ENCODE measurements around the gene PPP1CC. TPM values are rescaled to one million over a fixed set of nuclear protein-coding genes. Genes with fewer than 3 reads are reported as not detected.

The PPP1CC gene
- total RNA-seq (2022; extraction: Qiagen RNA extraction) = 129 to 188 TPM (median 167 TPM) in 5 replicates

DNA sequence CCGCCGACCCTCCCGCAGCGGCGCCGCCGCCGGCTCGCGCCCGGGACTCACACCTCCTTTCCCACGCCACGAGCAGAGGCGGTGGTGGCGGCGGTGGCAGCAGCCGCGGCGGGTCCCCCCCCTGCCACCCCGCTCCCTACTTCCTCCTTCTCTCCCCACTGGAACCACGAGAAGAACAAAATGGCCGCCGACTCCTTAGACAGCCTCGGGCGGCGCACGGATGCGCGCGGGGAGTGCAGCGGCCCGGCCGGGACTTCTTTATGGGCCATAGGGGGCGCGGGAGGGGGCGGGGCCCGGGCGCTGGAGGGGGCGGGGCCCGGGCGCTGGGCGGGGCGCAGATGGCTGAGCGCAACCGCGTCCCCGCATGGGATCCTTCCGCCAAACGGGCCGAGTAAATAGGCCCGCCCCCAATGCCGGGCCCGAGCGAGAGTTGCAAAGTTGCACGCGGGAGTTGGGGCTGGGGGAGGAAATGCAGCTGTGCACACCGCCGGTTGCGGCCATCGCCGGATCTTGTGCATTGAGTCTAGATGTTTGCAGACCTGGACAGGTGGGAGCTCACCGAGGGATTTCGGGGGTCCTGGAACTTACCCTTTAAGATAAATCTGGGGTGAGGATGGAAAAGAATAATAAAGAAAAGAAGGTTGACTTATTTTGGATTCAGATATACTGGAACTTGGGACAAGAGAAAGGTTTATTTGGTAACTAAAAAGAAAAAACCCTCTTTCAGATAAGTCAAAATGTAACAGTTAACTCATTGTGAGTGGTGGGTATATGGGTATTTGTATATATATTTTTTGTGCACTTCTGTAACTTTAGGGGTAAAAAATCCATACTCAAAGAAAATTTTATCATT is at the start of gene PPP1CC:
TSS of gene PPP1CC (minus strand) at position 174 of the 853 bp plus-strand sequence. CDS start 184 bp downstream, outside the sequence.

DNA sequence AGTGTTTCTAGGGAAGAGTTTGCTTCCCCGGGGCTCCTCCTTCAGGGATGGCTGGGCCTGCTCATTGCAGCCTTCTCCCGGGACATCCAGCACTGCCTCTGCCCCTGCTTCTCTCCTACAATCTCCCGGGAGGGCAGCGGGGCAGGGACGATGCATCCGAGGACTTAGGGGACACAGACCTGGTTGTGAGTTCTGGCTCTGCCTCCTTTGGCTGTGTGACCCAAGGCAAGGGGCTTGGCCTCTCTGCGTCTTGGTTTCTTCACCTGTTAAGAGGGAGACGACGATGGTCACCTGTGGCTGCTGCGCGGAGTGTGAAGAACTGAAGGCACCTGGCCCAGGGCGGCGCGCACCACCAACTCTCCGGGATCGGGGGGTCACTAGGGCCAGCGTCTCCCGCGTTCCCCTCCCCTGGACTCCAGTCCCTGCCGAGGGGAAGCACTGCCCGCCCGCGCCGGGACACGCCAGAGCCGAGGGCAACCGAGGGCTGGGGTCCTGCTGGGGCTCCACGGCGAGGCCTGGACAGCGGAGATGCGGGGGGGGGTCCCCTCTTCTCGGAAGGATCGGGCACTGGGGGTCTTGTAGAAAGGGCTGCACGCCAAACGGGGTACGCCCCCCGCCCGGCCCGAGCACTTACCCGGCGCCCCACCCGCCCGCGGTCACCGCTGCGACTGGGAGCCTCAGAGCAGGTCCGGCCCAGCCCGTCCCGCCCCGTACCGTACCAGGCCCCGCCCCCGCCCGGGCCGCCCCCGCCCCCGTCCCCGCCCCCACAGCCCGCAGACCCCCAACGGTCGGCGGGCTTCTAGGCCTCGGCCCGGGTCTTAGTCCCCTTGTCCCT is 54.0 kb downstream of the PPP1CC start, which contains the start of gene HVCN1:
TSS of gene HVCN1 (minus strand) at position 670 of the 835 bp plus-strand sequence. CDS start 5,870 bp downstream, outside the sequence.

Other genes with a start within 250 kb of the PPP1CC start
- gene VPS29, start 240.8 kb downstream of the PPP1CC start, total RNA-seq (2022; extraction: Qiagen RNA extraction) = 146 to 158 TPM (median 148 TPM) in 5 replicates
- gene RAD9B, start 240.6 kb downstream of the PPP1CC start, total RNA-seq (2022; extraction: Qiagen RNA extraction) = 0.19 to 0.30 TPM (median 0.23 TPM) in 5 replicates
- gene PPTC7, start 159.6 kb downstream of the PPP1CC start, total RNA-seq (2022; extraction: Qiagen RNA extraction) = 26.4 to 38.1 TPM (median 32.2 TPM) in 5 replicates
- gene TCTN1, start 128.8 kb downstream of the PPP1CC start, total RNA-seq (2022; extraction: Qiagen RNA extraction) = 27.8 to 34.8 TPM (median 32.9 TPM) in 5 replicates
- gene HVCN1, start 53.8 kb downstream of the PPP1CC start, total RNA-seq (2022; extraction: Qiagen RNA extraction) = 0.45 to 0.83 TPM (median 0.62 TPM) in 5 replicates
- 0.09 TPM in 1 of 5 replicates, not detected in the others for gene CCDC63, start 104.1 kb upstream of the PPP1CC start, total RNA-seq (2022; extraction: Qiagen RNA extraction)
- 0.91 to 1.7 TPM (median 0.96 TPM) in 5 replicates for gene MYL2, start 177.7 kb upstream of the PPP1CC start, total RNA-seq (2022; extraction: Qiagen RNA extraction)